Measurements from ENCODE around the gene PLCE1. TPM values are rescaled to one million over a fixed set of nuclear protein-coding genes. Genes with fewer than 3 reads are reported as not detected.

PLCE1 gene
- polyA plus RNA-seq, 2 of the 4 experiments (the other 2 are of a cell fraction) = 10.7 to 18.2 TPM

DNA sequence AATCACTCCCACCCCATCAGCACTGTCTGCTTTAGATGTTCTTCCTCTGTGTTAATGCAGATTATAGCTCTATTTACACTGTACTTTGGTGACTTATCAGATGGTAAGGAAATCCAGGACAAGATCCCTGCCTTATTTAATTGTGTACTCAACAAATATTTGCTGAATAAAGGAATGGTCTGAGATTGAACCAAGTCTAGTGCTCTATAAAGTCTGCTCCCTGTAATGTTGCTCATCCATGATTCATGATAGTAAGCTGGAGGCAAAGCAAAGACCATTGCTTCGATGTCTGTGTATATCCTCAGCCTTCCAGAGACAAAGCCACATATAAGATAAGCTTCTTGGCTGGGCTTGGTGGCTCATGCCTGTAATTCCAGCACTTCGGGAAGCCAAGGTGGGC is 33.5 kb downstream of the PLCE1 start:
- FAIRE-seq (peak; percentile 56), ATAC-seq (peak; percentile 94 to 97), DNase-seq (ENCODE audit: low read depth in 1 of 2, low spot score in 1 of 2) (peak in 1 of 2 experiments; percentile 93)
- H3K4me2 ChIP-seq = peak overlapping the region; percentile 50
- H3K4me3 ChIP-seq = no peak overlapping the region
- H3K4me1 ChIP-seq = peaks cover 22% of the 10 kb centered on the region
- peak overlapping the region; percentile 61 to 78 for H3K27ac ChIP-seq
- H3K9me3 ChIP-seq = peaks cover 58% of the 10 kb centered on the region
- ChIA-PET CTCF (interaction anchor here (0.9 to 4.5 kb wide), 7 partner anchors 11 to 110 kb away, joined by 3 to 15 read pairs (median 4); no protein-coding TSS in a partner anchor), POLR2A (interaction anchor here (0.6 kb wide), 1 partner anchor 420 kb away, joined by 3 read pairs; no protein-coding TSS in a partner anchor)
- WGBS (ENCODE audit: missing lambda C conversion rate) = 4% methylated on average over 2 of the region's 2 CpGs
- TF ChIP-seq, protein P1, sequence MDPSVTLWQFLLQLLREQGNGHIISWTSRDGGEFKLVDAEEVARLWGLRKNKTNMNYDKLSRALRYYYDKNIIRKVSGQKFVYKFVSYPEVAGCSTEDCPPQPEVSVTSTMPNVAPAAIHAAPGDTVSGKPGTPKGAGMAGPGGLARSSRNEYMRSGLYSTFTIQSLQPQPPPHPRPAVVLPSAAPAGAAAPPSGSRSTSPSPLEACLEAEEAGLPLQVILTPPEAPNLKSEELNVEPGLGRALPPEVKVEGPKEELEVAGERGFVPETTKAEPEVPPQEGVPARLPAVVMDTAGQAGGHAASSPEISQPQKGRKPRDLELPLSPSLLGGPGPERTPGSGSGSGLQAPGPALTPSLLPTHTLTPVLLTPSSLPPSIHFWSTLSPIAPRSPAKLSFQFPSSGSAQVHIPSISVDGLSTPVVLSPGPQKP (IDR thresholded peaks at IDR 0.05; ENCODE audit: low read depth, low read length) = no peak
- TF ChIP-seq KDM1A (IDR thresholded peaks at IDR 0.05; ENCODE audit: low read depth) (no peak), MAZ (IDR thresholded peaks at IDR 0.05; ENCODE audit: borderline replicate concordance, low read depth, low read length) (no peak), TP53 (CRISPR knock-in tag; IDR thresholded peaks at IDR 0.05) (no peak), JUNB (IDR thresholded peaks at IDR 0.05) (peak; percentile 84), NPAS2 (CRISPR knock-in tag; IDR thresholded peaks at IDR 0.05; ENCODE audit: borderline replicate concordance) (no peak), CEBPB (IDR thresholded peaks at IDR 0.05) (peak in 1 of 2 experiments; percentile 58; a peak in 1 of 4 replicates), TFCP2L1 (CRISPR knock-in tag; IDR thresholded peaks at IDR 0.05) (no peak), MAFK (IDR thresholded peaks at IDR 0.05; ENCODE audit: partially characterized antibody) (peak; percentile 67), SMC3 (IDR thresholded peaks at IDR 0.05) (peak; percentile 36; the same call in 2 of the 3 replicates), ZNF302 (CRISPR knock-in tag; IDR thresholded peaks at IDR 0.05) (no peak), FOXS1 (CRISPR knock-in tag; IDR thresholded peaks at IDR 0.05) (no peak), HDAC2 (IDR thresholded peaks at IDR 0.05) (no peak), RNF2 (IDR thresholded peaks at IDR 0.05; ENCODE audit: borderline replicate concordance, low read depth) (no peak), EP300 (IDR thresholded peaks at IDR 0.05) (peak; percentile 54 to 56; a peak in 3 of 5 replicates), JUN (IDR thresholded peaks at IDR 0.05) (peak; percentile 56 to 61; a peak in 2 of 5 replicates), GATA3 (IDR thresholded peaks at IDR 0.05; ENCODE audit: borderline replicate concordance) (peak; percentile 96), CBX8 (IDR thresholded peaks at IDR 0.05) (no peak), NR3C1 (IDR thresholded peaks at IDR 0.05) (no peak), BHLHE40 (IDR thresholded peaks at IDR 0.05; ENCODE audit: low read depth, low read length) (no peak), RAD21 (conservative IDR thresholded peaks at IDR 0.05 in 1 of 2, IDR thresholded peaks at IDR 0.05 in 1 of 2) (peak; percentile 24 to 42; a peak in 4 of 5 replicates), FOSL2 (IDR thresholded peaks at IDR 0.05) (peak; percentile 62), FOSL2 (CRISPR knock-in tag; IDR thresholded peaks at IDR 0.05) (peak; percentile 87), EHF (CRISPR knock-in tag; IDR thresholded peaks at IDR 0.05) (no peak), ESRRA (IDR thresholded peaks at IDR 0.05; ENCODE audit: borderline replicate concordance, low read length) (no peak)
- TF ChIP-seq, protein P2, sequence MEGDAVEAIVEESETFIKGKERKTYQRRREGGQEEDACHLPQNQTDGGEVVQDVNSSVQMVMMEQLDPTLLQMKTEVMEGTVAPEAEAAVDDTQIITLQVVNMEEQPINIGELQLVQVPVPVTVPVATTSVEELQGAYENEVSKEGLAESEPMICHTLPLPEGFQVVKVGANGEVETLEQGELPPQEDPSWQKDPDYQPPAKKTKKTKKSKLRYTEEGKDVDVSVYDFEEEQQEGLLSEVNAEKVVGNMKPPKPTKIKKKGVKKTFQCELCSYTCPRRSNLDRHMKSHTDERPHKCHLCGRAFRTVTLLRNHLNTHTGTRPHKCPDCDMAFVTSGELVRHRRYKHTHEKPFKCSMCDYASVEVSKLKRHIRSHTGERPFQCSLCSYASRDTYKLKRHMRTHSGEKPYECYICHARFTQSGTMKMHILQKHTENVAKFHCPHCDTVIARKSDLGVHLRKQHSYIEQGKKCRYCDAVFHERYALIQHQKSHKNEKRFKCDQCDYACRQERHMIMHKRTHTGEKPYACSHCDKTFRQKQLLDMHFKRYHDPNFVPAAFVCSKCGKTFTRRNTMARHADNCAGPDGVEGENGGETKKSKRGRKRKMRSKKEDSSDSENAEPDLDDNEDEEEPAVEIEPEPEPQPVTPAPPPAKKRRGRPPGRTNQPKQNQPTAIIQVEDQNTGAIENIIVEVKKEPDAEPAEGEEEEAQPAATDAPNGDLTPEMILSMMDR (IDR thresholded peaks at IDR 0.05) = no peak
- TF ChIP-seq, protein P3, sequence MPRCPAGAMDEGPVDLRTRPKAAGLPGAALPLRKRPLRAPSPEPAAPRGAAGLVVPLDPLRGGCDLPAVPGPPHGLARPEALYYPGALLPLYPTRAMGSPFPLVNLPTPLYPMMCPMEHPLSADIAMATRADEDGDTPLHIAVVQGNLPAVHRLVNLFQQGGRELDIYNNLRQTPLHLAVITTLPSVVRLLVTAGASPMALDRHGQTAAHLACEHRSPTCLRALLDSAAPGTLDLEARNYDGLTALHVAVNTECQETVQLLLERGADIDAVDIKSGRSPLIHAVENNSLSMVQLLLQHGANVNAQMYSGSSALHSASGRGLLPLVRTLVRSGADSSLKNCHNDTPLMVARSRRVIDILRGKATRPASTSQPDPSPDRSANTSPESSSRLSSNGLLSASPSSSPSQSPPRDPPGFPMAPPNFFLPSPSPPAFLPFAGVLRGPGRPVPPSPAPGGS (IDR thresholded peaks at IDR 0.05) = peak; percentile 78
- TF ChIP-seq, protein P4, sequence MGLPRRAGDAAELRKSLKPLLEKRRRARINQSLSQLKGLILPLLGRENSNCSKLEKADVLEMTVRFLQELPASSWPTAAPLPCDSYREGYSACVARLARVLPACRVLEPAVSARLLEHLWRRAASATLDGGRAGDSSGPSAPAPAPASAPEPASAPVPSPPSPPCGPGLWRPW (IDR thresholded peaks at IDR 0.05) = no peak
- TF ChIP-seq, protein P5, sequence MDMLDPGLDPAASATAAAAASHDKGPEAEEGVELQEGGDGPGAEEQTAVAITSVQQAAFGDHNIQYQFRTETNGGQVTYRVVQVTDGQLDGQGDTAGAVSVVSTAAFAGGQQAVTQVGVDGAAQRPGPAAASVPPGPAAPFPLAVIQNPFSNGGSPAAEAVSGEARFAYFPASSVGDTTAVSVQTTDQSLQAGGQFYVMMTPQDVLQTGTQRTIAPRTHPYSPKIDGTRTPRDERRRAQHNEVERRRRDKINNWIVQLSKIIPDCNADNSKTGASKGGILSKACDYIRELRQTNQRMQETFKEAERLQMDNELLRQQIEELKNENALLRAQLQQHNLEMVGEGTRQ (IDR thresholded peaks at IDR 0.05) = no peak
- TF ChIP-seq, protein P6, sequence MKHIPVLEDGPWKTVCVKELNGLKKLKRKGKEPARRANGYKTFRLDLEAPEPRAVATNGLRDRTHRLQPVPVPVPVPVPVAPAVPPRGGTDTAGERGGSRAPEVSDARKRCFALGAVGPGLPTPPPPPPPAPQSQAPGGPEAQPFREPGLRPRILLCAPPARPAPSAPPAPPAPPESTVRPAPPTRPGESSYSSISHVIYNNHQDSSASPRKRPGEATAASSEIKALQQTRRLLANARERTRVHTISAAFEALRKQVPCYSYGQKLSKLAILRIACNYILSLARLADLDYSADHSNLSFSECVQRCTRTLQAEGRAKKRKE (CRISPR knock-in tag; IDR thresholded peaks at IDR 0.05; ENCODE audit: low read depth) = no peak
- TF ChIP-seq, protein P7, sequence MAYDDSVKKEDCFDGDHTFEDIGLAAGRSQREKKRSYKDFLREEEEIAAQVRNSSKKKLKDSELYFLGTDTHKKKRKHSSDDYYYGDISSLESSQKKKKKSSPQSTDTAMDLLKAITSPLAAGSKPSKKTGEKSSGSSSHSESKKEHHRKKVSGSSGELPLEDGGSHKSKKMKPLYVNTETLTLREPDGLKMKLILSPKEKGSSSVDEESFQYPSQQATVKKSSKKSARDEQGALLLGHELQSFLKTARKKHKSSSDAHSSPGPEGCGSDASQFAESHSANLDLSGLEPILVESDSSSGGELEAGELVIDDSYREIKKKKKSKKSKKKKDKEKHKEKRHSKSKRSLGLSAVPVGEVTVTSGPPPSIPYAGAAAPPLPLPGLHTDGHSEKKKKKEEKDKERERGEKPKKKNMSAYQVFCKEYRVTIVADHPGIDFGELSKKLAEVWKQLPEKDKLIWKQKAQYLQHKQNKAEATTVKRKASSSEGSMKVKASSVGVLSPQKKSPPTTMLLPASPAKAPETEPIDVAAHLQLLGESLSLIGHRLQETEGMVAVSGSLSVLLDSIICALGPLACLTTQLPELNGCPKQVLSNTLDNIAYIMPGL (CRISPR knock-in tag; IDR thresholded peaks at IDR 0.05; ENCODE audit: borderline replicate concordance) = no peak
- TF ChIP-seq, protein P8, sequence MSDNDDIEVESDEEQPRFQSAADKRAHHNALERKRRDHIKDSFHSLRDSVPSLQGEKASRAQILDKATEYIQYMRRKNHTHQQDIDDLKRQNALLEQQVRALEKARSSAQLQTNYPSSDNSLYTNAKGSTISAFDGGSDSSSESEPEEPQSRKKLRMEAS (IDR thresholded peaks at IDR 0.05) = peak; percentile 63
- TF ChIP-seq, protein P9, sequence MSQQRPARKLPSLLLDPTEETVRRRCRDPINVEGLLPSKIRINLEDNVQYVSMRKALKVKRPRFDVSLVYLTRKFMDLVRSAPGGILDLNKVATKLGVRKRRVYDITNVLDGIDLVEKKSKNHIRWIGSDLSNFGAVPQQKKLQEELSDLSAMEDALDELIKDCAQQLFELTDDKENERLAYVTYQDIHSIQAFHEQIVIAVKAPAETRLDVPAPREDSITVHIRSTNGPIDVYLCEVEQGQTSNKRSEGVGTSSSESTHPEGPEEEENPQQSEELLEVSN (IDR thresholded peaks at IDR 0.05; ENCODE audit: borderline replicate concordance, low read depth) = no peak
